GM18502 (cell line): ENCODE data around the gene PCDHB14.
"Not testable (repeated sequence)": the region's sequence is repeated elsewhere in the genome, so short reads cannot be mapped to it uniquely, and the experiment has no call there.

Experiments
- ATAC-seq: cut with Tn5 transposase; IDR thresholded peaks from one replicate; pipeline ENCODE4 v1.9.1; 2021; ENCODE audit warnings: mild to moderate bottlenecking; ENCODE audit not compliant: unreplicated experiment, poor library complexity

Gene PCDHB14

DNA sequence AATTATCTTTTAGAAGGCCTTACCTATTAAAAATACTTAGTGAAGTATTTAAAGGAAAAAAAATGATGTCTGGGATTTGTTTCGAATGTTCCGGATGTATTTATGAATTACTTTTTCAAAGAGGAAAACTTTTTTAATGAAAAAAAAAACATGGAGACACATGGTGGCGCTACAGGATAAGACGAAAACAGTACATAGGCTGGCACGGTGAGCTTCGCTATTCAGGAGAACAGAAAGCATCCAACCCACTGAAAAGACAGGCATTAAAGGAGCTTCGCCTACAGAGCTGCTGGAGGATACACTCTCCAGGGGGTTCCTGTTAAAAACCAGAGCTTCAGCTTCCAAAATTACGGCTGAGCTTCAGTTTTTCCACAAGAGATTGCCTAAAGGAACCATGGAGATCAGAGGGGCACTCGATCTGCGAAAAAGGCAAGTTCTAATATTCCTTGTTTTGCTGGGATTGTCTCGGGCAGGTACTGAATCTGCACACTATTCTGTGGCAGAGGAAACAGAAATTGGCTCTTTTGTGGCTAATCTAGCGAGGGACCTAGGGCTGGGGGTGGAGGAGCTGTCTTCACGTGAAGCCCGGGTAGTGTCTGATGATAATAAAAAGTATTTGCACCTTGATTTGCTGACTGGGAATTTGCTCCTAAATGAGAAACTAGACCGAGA is at the start of gene PCDHB14:
PCDHB14 (plus strand) TSS at position 232 of the 672 bp plus-strand sequence; CDS start at position 395, 163 bp downstream.
- no peak for ATAC-seq

DNA sequence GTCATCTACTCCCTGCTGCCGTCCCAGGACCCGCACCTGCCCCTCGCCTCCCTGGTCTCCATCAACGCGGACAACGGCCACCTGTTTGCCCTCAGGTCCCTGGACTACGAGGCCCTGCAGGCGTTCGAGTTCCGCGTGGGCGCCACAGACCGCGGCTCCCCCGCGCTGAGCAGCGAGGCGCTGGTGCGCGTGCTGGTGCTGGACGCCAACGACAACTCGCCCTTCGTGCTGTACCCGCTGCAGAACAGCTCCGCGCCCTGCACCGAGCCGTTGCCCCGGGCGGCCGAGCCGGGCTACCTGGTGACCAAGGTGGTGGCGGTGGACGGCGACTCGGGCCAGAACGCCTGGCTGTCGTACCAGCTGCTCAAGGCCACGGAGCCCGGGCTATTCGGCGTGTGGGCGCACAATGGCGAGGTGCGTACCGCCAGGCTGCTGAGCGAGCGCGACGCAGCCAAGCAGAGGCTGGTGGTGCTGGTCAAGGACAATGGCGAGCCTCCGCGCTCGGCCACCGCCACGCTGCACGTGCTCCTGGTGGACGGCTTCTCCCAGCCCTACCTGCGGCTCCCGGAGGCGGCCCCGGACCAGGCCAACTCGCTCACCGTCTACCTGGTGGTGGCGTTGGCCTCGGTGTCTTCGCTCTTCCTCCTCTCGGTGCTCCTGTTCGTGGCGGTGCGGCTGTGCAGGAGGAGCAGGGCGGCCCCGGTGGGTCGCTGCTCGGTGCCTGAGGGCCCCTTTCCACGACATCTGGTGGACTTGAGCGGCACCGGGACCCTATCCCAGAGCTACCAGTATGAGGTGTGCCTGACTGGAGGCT is 48.6 kb upstream of the PCDHB14 start:
- ATAC-seq: not testable (repeated sequence)

DNA sequence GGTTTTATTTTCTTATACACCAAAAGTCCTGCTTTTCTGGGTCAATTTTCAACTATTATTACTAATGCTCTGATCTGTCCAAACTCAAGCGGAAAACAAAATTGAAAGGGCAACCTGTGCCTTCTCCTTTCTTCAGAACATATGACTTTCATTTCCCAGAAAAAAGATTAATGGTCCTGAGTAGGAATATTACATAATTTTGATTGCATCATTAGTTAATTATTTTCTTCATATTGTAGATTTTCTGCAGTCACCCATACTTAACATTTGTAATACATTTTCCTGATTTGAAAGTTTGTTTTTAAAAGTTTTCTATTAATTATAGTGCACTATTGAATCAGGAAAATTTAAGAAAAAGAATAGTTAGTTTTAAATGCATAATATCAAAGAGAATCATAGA is 47.2 kb upstream of the PCDHB14 start:
- ATAC-seq: no peak

DNA sequence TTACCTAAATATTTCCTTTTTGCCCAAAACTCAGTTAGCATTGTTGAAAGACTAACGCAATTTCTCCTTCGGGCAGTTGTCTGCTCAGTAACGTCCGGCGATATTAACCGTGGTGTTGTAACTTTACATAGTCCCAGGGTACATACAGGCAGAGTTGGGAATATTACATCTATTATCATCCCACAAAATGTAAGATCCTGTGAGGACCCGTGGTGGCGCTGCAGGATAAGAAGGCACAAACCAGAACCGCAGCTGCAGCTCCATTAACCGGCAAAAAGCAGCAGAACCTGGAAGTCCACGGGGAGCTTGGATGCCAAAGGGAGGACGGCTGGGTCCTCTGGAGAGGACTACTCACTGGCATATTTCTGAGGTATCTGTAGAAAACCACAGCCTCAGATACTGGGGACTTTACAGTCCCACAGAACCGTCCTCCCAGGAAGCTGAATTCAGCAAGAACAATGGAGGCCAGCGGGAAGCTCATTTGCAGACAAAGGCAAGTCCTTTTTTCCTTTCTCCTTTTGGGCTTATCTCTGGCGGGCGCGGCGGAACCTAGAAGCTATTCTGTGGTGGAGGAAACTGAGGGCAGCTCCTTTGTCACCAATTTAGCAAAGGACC is 45.5 kb upstream of the PCDHB14 start, which contains the start of gene PCDHB8:
PCDHB8 (plus strand) TSS at position 214 of the 615 bp plus-strand sequence; CDS start at position 459, 245 bp downstream.
- not testable (repeated sequence) for ATAC-seq

DNA sequence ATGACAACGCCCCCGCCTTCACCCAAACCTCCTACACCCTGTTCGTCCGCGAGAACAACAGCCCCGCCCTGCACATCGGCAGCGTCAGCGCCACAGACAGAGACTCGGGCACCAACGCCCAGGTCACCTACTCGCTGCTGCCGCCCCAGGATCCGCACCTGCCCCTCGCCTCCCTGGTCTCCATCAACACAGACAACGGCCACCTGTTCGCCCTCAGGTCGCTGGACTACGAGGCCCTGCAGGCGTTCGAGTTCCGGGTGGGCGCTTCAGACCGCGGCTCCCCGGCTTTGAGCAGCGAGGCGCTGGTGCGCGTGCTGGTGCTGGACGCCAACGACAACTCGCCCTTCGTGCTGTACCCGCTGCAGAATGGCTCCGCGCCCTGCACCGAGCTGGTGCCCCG is 43.8 kb upstream of the PCDHB14 start:
- ATAC-seq: not testable (repeated sequence)

DNA sequence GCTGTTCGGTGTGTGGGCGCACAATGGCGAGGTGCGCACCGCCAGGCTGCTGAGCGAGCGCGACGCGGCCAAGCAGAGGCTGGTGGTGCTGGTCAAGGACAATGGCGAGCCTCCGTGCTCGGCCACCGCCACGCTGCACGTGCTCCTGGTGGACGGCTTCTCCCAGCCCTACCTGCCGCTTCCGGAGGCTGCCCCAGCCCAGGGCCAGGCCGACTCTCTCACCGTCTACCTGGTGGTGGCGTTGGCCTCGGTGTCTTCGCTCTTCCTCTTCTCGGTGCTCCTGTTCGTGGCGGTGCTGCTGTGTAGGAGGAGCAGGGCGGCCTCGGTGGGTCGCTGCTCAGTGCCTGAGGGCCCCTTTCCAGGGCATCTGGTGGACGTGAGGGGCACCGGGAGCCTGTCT is 43.3 kb upstream of the PCDHB14 start:
- not testable (repeated sequence) for ATAC-seq

DNA sequence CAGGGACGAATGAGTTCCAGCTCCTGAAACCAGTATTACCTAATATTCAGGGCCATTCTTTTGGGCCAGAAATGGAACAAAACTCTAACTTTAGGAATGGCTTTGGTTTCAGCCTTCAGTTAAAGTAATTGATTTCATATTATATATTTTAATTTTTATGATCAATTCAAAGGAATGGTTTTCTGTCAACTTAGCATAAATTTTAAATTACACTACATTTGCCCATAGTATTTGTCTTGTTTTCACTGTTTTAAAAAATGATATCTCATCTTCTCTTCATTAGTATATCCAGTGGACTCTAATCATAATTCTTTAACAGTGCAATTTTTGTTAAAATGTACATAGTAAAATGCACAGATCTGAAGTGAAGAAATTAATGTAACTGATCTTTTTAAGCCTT is 42.8 kb upstream of the PCDHB14 start:
- ATAC-seq: no peak

DNA sequence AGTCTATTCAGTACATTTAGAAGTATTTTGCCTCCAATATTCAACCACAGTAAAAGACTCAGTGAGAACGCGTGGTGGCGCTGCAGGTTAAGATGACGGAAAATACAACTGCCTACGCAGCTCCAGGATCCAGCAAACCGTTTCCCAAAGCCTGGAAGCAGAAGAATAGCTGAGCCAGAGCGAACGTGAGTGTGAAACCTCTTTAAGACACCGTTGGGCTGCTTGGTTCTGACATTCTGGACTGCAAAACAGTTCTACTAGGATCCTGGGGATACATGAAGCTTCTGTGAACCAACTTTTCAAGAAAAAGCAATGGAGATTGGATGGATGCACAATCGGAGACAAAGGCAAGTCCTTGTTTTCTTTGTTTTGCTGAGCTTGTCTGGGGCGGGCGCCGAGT is 40.9 kb upstream of the PCDHB14 start, which contains the start of gene PCDHB16:
PCDHB16 (plus strand) TSS at position 140 of the 400 bp plus-strand sequence; CDS start at position 313, 173 bp downstream.
- no peak for ATAC-seq

DNA sequence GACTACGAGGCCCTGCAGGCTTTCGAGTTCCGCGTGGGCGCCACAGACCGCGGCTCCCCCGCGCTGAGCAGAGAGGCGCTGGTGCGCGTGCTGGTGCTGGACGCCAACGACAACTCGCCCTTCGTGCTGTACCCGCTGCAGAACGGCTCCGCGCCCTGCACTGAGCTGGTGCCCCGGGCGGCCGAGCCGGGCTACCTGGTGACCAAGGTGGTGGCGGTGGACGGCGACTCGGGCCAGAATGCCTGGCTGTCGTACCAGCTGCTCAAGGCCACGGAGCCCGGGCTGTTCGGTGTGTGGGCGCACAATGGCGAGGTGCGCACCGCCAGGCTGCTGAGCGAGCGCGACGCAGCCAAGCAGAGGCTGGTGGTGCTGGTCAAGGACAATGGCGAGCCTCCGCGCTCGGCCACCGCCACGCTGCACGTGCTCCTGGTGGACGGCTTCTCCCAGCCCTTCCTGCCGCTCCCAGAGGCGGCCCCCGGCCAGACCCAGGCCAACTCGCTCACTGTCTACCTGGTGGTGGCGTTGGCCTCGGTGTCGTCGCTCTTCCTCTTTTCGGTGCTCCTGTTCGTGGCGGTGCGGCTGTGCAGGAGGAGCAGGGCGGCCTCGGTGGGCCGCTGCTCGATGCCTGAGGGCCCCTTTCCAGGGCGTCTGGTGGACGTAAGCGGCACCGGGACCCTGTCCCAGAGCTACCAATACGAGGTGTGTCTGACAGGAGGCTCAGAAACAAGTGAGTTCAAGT is 38.9 kb upstream of the PCDHB14 start:
- ATAC-seq: not testable (repeated sequence)

DNA sequence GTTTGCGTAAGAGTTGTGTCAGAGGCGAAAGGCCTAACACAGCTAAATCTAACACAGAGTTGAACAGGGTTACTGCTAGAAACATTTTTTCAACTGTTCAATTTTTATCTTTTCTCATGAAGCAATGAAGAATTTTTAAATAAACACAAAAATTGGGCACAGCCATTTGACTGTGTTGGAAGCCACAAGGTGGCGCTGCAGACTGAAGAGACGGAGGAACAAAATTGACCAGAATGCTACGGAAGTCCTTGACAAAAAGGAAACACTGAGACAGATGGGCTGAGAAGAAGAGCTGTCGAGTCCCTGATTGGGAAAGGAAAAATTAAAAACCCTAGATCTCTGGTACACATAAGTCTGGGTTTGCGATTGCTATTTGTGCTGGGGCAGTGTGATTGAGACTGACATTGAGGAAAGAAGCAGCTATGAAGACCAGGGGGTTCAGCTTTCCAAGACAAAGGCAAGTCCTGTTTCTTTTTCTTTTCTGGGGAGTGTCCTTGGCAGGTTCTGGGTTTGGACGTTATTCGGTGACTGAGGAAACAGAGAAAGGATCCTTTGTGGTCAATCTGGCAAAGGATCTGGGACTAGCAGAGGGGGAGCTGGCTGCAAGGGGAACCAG is 36.1 kb upstream of the PCDHB14 start, which contains the start of gene PCDHB9:
PCDHB9 (plus strand) TSS at position 265 of the 616 bp plus-strand sequence; CDS start at position 423, 158 bp downstream.
- ATAC-seq: no peak

DNA sequence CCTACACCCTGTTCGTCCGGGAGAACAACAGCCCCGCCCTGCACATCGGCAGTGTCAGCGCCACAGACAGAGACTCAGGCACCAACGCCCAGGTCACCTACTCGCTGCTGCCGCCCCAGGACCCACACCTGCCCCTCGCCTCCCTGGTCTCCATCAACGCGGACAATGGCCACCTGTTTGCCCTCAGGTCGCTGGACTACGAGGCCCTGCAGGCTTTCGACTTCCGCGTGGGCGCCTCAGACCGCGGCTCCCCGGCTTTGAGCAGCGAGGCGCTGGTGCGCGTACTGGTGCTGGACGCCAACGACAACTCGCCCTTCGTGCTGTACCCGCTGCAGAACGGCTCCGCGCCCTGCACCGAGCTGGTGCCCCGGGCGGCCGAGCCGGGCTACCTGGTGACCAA is 34.5 kb upstream of the PCDHB14 start:
- ATAC-seq: not testable (repeated sequence)

DNA sequence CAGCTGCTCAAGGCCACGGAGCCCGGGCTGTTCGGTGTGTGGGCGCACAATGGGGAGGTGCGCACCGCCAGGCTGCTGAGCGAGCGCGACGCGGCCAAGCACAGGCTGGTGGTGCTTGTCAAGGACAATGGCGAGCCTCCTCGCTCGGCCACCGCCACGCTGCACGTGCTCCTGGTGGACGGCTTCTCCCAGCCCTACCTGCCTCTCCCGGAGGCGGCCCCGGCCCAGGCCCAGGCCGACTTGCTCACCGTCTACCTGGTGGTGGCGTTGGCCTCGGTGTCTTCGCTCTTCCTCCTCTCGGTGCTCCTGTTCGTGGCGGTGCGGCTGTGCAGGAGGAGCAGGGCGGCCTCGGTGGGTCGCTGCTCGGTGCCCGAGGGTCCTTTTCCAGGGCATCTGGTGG is 34.0 kb upstream of the PCDHB14 start:
- ATAC-seq: not testable (repeated sequence)

DNA sequence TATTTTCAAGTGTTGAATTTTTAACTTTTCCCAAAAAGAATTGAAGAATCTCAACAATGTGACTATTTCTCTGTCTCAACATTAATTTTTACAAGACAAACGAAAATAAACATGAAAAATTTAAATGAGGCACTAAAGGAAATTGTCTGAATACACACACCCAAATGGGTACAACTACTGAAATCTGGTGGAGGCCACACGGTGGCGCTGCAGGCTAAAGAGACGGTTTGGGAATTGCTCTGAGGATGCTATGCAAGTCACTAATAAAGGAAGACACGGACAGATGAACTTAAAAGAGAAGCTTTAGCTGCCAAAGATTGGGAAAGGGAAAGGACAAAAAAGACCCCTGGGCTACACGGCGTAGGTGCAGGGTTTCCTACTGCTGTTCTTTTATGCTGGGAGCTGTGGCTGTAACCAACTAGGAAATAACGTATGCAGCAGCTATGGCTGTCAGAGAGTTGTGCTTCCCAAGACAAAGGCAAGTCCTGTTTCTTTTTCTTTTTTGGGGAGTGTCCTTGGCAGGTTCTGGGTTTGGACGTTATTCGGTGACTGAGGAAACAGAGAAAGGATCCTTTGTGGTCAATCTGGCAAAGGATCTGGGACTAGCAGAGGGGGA is 30.9 kb upstream of the PCDHB14 start, which contains the start of gene PCDHB10:
PCDHB10 (plus strand) TSS at position 244 of the 616 bp plus-strand sequence; CDS start at position 444, 200 bp downstream.
- ATAC-seq: no peak

DNA sequence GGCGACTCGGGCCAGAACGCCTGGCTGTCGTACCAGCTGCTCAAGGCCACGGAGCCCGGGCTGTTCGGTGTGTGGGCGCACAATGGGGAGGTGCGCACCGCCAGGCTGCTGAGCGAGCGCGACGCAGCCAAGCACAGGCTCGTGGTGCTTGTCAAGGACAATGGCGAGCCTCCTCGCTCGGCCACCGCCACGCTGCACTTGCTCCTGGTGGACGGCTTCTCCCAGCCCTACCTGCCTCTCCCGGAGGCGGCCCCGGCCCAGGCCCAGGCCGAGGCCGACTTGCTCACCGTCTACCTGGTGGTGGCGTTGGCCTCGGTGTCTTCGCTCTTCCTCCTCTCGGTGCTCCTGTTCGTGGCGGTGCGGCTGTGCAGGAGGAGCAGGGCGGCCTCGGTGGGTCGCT is 28.8 kb upstream of the PCDHB14 start:
- not testable (repeated sequence) for ATAC-seq

DNA sequence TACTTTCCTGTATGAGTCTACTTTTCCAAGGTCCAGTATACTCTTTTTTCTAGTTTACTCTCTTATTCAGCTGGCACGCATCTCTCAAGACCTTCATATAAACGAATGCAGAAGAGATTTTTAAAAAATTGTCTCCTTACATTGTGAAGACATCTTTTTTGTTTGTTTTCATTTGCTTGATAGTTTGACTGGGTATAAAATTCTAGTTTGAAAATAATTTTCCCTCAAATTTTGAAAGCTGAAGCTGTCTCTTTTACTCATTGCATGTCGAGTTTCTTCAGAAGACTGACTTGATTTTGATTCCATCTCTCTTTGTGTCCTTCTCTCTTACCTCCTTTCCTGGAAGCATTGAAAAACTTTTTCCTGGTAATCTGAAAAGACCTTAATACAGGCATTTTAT is 26.8 kb upstream of the PCDHB14 start:
- no peak for ATAC-seq

DNA sequence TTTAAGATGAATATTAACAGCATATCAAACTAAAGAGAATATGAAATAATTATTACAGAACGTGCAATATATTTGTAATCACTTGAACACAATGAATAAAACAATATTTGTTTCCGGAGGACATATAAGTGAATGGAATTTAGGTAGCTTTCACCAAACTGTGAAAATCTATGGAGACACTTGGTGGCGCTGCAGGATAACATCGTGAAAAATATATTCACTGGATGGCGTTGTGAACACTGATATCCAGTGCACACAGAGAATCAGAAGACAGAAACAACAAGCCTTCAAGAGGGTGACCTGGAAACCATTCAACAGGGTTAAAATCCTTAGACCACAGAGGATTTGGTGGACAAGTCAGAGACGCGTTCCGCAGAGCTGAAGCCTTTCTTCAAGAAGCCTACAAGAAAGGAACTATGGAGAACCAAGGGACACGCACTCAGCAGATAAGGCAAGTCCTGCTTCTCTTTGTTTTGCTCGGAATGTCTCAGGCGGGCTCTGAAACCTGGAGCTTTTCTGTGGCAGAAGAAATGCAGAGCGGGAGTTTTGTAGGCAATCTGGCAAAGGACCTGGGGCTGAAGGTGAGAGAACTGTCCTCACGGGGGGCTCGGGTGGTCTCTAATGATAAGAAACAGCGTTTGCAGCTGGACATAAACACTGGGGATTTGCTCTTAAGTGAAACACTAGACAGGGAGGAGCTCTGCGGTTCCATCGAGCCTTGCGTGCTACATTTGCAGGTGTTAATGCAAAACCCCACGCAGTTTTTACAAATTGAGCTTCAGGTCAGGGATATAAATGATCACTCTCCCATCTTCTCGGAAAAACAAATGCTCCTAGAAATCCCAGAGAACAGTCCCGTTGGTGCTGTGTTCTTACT is 23.5 kb upstream of the PCDHB14 start, which contains the start of gene PCDHB11:
PCDHB11 (plus strand) TSS at position 269 of the 877 bp plus-strand sequence; CDS start at position 417, 148 bp downstream.
- no peak for ATAC-seq

DNA sequence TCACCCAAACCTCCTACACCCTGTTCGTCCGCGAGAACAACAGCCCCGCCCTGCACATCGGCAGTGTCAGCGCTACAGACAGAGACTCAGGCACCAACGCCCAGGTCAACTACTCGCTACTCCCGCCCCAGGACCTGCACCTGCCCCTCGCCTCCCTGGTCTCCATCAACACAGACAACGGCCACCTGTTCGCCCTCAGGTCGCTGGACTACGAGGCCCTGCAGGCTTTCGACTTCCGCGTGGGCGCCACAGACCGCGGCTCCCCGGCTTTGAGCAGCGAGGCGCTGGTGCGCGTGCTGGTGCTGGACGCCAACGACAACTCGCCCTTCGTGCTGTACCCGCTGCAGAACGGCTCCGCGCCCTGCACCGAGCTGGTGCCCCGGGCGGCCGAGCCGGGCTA is 22.0 kb upstream of the PCDHB14 start:
- ATAC-seq: not testable (repeated sequence)

DNA sequence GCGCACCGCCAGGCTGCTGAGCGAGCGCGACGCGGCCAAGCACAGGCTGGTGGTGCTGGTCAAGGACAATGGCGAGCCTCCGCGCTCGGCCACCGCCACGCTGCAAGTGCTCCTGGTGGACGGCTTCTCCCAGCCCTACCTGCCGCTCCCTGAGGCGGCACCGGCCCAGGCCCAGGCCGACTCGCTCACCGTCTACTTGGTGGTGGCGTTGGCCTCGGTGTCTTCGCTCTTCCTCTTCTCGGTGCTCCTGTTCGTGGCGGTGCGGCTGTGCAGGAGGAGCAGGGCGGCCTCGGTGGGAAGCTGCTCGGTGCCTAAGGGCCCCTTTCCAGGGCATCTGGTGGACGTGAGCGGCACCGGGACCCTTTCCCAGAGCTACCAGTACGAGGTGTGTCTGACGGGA is 21.5 kb upstream of the PCDHB14 start:
- ATAC-seq: not testable (repeated sequence)
